ENCODE results near the gene KLF2. TPM values are rescaled to one million over a fixed set of nuclear protein-coding genes. Genes with fewer than 3 reads are reported as not detected.

The KLF2 gene
- polyA plus RNA-seq, 1 experiment = 1.8 TPM

DNA sequence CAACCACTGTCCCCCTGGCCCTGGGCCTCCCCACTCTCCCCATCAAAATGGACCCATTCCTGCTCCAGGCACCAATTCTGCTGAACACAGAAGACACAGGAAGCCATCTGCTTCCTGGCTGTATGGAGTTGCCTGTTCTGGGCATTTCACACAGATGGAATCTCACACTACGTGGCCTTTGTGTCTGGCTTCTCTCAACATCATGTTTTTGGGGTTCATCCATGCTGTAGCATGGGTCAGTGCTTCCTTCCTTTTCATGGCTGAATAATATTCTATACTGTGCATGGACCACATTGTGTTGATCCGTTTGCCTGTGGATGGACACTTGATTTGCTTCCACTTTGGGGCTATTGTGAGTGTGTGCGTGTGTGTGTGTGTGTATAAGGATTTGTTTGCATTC lies 15.0 kb upstream of the KLF2 start:
- no peak overlapping the region for H3K4me3 ChIP-seq (ENCODE audit: low read depth, low read length)
- DNase-seq (ENCODE audit: low read depth) = no peak
- TF ChIP-seq, protein P1, sequence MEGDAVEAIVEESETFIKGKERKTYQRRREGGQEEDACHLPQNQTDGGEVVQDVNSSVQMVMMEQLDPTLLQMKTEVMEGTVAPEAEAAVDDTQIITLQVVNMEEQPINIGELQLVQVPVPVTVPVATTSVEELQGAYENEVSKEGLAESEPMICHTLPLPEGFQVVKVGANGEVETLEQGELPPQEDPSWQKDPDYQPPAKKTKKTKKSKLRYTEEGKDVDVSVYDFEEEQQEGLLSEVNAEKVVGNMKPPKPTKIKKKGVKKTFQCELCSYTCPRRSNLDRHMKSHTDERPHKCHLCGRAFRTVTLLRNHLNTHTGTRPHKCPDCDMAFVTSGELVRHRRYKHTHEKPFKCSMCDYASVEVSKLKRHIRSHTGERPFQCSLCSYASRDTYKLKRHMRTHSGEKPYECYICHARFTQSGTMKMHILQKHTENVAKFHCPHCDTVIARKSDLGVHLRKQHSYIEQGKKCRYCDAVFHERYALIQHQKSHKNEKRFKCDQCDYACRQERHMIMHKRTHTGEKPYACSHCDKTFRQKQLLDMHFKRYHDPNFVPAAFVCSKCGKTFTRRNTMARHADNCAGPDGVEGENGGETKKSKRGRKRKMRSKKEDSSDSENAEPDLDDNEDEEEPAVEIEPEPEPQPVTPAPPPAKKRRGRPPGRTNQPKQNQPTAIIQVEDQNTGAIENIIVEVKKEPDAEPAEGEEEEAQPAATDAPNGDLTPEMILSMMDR (IDR thresholded peaks at IDR 0.05; ENCODE audit: insufficient read depth, low read depth, low read length) = no peak
- no peaks in the 10 kb centered on the region for H3K36me3 ChIP-seq (ENCODE audit: control insufficient read depth, insufficient read depth, low read length)
- POLR2A ChIA-PET = no interaction called here
- H3K27me3 ChIP-seq (ENCODE audit: control insufficient read depth, insufficient read depth, low read length) = no peaks in the 10 kb centered on the region
- CTCF ChIA-PET = no interaction called here

GRCh38 chr19:16315825-16316505 lies 8.7 kb upstream of the KLF2 start:
- POLR2A ChIA-PET = interaction anchor here (0.6 to 1.5 kb wide), 4 partner anchors 9 to 131 kb away, joined by 3 to 15 read pairs (median 3); partner anchors contain the start of genes FAM32A and KLF2
- no peak overlapping the region for H3K4me3 ChIP-seq (ENCODE audit: low read depth, low read length)
- H3K27me3 ChIP-seq (ENCODE audit: control insufficient read depth, insufficient read depth, low read length) = no peaks in the 10 kb centered on the region
- TF ChIP-seq, protein P1 (IDR thresholded peaks at IDR 0.05; ENCODE audit: insufficient read depth, low read depth, low read length) = no peak
- peak; percentile 97 for DNase-seq (ENCODE audit: low read depth)
- CTCF ChIA-PET = interaction anchor here (1.0 to 2.0 kb wide), 2 partner anchors 67 to 68 kb away, joined by 3 to 7 read pairs; no protein-coding TSS in a partner anchor
- no peaks in the 10 kb centered on the region for H3K36me3 ChIP-seq (ENCODE audit: control insufficient read depth, insufficient read depth, low read length)

DNA sequence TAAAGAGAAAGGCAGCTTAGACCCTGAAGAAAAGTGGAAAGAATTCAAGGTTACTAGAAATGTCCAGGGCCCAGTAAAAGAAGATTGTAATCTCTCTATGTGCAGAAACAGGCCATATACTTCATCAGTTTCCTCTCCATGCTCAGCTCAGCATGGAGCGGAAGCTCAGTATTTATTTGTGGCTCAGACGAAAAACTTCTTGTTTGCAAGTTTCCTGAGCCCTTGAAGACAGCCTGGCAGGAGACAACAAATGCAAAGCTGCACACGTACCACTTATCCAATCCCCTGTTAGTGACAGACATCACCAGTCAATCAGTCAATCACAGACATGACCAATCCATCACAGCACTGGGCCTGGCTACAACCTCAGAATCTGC lies 8.1 kb upstream of the KLF2 start:
- no peak overlapping the region for H3K4me3 ChIP-seq (ENCODE audit: low read depth, low read length)
- ChIA-PET POLR2A (interaction anchor here (0.6 to 1.5 kb wide), 5 partner anchors 8 to 132 kb away, joined by 3 to 15 read pairs (median 3); partner anchors contain the start of genes FAM32A and KLF2), CTCF (interaction anchor here (1.0 to 2.0 kb wide), 2 partner anchors 66 to 68 kb away, joined by 3 to 7 read pairs; no protein-coding TSS in a partner anchor)
- no peak for DNase-seq (ENCODE audit: low read depth)
- no peaks in the 10 kb centered on the region for H3K36me3 ChIP-seq (ENCODE audit: control insufficient read depth, insufficient read depth, low read length)
- no peaks in the 10 kb centered on the region for H3K27me3 ChIP-seq (ENCODE audit: control insufficient read depth, insufficient read depth, low read length)
- TF ChIP-seq, protein P1 (IDR thresholded peaks at IDR 0.05; ENCODE audit: insufficient read depth, low read depth, low read length) = no peak

DNA sequence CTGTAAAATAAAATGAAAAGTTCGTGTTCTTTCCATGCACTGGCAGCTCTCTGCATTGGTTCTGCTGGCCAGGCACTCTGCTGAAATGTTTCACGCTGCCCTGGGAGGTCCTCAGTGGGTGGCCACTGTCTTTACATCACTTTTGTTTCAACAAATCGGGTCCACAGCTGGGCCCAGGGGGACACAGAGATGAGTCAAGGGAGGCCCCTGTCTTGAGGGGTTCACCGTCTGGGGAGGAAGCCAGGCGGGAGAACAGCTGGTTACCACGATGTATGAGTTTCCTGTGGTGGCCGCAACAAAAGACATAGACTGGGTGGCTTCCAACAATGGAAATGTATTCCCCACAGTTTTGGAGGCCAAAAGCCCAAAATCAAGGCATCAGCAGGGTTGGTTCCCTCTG lies 5.1 kb upstream of the KLF2 start:
- Histone ChIP-seq H3K27me3 (ENCODE audit: control insufficient read depth, insufficient read depth, low read length) (no peaks in the 10 kb centered on the region; the same call in 1 of the 2 replicates), H3K4me3 (ENCODE audit: low read depth, low read length) (no peak overlapping the region), H3K36me3 (ENCODE audit: control insufficient read depth, insufficient read depth, low read length) (no peaks in the 10 kb centered on the region)
- CTCF ChIA-PET = interaction anchor here (1.0 kb wide), 2 partner anchors 39 to 174 kb away, joined by 3 to 5 read pairs; no protein-coding TSS in a partner anchor
- POLR2A ChIA-PET = no interaction called here
- no peak for DNase-seq (ENCODE audit: low read depth)
- TF ChIP-seq, protein P1 (IDR thresholded peaks at IDR 0.05; ENCODE audit: insufficient read depth, low read depth, low read length) = no peak

- TF ChIP-seq, protein P1 (IDR thresholded peaks at IDR 0.05; ENCODE audit: insufficient read depth, low read depth, low read length) = no peak
- H3K4me3 ChIP-seq (ENCODE audit: low read depth, low read length) = no peak overlapping the region
- ChIA-PET POLR2A (no interaction called here), CTCF (no interaction called here)
- H3K36me3 ChIP-seq (ENCODE audit: control insufficient read depth, insufficient read depth, low read length) = no peaks in the 10 kb centered on the region
- H3K27me3 ChIP-seq (ENCODE audit: control insufficient read depth, insufficient read depth, low read length) = no peaks in the 10 kb centered on the region; the same call in 1 of the 2 replicates
- DNase-seq (ENCODE audit: low read depth) = no peak
Observed at GRCh38 chr19:16320987-16321386, 3.6 kb upstream of the KLF2 start.
